IPS DF 4.7 (cell line): ENCODE results near the gene ACY1.

ENCODE experiments used
- DNase-seq: peaks from one replicate; pipeline ENCODE4 v3.0.0-alpha.2; 2013; ENCODE audit warnings: low spot score; ENCODE audit errors: extremely low read depth

ACY1 gene

DNA sequence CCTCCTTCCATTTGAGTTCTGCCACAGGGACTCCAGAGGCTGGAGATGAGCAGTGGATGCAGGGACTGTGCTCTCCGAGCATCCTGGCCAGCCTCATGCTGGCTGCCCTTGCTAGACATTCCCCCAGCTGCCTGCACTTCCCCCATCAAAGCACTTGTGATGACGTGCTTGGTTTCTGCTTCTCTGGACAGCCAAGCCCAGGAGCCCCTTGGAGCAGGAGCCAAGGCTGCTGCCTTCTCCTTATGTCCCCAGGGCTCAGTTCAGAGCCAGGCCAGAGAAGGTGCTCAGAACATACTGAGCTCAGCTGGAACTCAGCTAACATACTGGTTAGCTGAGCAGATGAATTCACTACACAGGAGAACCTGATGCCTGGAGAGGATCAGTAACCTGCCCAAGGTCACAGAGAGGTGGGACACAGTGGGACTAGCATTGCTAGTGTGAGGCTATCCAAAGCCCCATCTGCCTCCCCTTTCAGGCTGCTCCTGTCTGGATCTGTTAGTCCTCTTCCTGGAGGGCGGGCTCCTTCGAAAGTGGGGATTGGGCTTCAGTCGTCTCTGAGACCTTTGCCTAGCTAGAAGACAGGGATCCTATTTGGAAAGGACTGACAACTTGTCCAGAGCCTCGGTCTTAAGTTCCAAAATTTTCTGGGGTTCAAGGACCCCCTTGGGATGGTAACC, 20.3 kb upstream of the ACY1 start:
- DNase-seq, result no peak

DNA sequence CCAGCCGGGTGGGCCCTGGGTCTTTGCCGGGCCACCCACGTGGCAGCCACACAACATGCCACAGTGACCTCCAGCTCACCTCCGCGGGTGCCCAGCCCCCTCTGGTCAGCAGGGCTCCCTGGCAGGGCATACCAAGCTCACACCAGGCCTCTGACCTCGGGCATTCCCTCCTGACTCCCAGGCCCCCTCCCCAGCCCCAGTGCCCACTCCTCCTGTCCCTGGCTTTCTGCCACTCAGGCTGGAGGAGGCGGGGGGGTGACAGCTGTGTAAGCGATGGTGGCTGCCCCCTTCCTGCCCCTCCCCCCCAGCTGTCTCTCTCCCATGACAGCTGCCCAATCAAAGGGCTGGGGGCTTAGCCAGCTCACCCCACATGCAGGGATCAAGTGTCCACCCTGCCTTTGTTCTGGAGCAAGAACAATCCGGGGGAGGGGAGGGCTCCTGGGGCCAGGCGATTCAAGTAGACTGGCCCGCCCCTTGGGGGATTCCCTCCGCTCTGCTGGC, 19.3 kb upstream of the ACY1 start:
- no peak for DNase-seq

DNA sequence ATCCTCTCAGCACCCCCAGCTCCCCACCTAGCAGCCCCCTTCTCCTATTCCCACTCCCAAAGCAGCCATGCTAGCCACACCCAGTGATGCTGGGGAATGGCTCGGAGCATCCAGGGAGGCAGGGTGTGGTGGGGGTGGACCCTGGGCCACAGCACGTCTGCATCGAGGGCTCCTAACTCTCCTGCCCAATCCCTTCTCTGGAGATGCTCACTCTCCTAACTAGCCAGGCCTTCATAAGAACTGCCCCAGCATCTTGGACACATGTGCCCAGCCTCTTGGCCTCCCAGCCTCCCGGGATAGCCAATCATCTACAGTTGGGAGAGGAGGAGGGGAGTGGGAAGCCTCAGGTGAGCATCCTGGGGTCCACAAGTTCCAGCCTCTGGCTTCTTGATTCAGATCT, 18.8 kb upstream of the ACY1 start:
- DNase-seq, result no peak

DNA sequence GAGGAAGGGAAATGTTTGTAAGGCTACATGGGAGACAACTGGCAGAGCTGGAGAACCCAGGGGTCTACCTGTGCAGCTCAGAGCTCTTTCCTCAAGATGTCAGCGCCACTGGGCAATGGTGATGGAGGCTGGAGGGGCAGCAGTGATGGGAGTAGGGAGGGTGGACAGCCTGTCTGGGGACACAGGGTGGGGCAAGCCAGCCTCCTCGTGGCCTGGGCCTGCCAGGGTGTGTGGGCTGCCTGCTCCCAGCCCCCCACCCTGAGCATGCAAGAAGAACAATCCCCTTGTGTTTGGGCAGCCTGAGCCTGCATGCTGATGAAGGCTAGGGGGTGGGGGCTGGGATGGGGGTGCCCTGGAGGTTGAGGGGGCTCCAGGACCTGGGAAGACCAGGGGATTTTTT, 17.3 kb upstream of the ACY1 start:
- DNase-seq, result no peak

DNA sequence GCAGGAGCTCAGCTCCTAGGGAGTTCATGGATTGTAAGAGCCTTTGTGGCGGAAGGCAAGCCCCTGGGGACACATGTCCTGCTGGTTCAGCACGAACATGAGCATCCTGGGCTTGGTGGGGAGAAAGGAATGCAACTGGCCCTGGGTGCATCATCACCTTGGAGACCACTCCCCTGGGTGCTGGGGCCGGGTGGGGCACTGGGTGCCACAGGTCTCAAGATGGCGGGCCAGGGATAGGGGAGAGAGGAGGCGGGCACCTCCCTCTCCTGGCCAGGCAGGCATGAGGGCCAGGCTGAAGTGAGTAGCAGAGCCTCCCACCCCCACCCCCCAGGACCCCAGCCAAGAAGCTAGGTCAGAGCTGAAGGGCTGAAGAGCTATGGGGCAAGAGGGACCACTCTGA, 16.8 kb upstream of the ACY1 start:
- no peak for DNase-seq

DNA sequence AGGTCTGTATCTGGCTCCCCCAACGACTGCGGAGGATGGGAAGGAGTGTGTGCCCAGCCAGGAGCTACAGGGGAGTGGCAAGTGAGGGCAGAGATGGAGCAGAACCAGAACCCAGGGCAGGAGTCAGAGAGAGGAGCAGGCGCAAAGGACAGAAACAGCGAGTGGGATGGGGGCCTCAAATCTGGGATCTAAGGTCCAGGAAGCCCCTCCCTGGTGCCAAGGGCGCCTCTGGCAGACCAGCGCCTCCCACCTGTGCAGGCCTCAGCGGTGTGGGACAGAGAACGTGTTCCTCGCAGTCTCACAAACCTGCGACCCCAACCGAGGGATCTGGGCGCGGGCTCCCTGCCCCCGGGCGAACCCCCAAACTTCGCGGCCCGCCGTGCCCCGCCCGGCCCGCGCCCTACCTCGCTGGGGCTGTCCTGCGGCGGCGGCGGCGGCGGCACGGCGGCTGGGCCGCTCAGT, 16.4 kb upstream of the ACY1 start:
- DNase-seq, result no peak

DNA sequence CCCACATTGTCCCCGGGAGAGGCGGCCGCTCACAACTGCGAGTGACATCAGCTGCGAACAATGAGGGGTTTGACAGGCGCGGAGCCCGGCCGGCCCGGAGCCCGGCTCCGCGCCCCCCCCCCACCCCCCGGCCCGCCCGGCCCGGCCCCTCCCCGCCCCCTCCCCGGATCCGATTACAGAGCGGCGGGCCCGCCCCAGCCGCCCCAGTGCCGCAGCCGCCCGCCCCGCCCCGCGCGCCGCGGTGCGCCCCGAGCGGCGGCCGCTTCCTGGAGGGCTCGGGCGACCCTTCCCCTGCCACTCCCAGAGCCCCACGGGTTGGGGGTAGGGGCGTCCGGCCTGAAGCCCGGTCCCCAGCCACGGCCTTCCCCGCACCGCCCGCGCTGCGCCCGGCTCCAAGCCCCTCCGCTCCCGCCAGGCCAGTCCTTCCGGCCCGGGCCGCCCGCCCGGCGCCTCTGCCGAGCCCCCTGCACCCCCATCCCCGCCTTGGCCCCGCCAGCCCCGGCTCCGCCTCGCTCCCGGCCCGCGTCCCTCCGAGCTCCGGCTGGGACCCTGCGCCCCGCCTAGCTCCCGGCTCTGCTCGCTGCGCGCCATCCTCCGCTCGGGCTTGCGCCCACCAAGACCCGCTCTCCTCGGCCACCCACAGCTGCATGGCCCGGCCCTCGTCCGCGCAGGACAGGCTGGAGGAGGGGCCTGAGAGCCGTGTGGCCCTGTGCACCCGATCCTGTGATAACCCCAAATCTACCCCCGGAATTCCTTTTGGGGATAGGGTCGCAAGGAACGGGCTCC, 15.8 kb upstream of the ACY1 start, which contains the start of gene PCBP4:
TSS of gene PCBP4 (minus strand) at position 71 of the 786 bp plus-strand sequence. CDS start 6,214 bp downstream, outside the sequence.
- DNase-seq, result no peak

DNA sequence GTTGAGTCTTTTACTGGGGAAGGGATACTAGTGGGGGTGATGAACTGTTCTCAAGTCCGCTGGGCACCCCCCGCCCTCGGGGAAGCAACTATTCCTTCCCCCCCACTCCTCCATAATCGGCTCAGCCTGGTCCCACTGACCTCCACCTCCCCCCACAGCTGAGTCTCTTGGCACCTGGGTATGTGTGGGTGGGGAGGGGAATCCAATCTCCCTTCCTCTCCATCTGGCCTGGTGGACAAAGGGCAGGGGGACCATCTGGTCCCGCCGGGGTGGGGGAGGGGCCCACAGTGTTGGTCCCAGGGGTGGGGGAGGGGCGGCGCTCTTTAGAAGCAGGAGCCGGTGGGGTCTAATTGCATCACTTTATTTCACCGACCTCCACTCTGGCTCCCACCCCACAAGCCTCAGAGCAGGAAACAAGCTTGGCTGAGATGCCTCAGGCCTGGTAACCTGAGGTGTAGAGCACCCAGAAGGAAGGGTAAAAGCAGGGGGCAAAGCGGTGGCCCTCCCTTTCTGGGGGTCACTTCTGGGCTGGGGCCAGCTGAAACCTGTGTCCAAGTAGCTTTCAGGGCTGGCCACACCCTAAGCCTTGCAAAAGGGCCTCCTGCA, 15.1 kb upstream of the ACY1 start:
- no peak for DNase-seq

DNA sequence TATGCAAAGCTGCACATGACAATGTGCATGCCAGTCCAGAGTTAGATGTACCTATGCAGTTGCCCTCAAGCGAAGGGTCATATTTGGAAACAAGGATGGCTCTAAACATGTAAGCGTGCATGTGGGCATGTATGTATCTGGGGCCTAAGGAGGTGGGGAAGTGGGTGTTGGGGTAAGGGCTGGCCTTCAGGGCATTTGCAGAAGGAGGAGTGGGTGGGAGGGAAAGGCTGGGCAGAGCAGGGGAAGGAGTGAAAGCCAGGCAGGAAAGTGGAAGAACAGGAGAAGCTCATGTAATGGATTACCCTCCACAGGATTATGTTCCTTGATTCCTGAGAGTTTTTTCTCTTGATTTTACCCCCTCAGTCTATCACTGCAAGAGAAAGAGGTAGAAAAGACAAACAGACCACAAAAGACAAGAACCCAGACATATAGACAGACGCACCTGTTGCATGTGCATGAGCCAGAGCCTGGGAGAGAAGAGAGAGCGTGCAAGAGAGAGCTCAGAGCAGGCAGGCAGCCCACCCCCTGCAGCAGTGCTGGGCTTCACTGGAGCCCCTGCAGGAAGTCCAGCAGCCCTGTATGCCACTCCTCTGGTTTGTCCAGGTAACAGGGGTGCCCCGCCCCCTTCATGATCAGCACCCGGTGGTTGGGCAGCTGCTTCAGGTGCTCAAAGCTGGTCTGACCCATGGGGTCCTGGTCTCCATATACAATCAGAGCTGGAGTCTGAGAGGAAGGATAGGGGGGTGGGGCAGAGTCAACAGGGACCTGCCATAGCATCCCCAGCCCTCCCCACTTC, 14.3 kb upstream of the ACY1 start:
- no peak for DNase-seq

DNA sequence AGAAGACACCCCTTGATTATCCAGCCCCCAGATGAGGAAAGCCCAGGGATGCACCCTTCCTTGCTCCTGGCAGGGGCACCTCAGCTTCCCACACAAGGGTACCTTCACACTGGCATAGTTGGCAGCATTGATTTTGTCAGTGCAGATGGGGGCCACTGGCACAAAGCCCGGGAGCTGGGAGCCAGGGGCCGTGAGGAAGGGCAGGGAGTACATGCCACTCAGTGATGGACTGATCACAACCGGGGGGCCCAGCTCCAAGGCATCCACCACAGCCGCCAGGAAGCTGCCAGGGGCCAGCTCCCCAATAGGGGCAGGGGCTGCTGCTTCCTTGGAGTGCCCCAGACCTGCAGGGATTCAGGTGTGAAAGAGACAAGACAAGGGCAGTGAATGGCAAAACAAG, 13.5 kb upstream of the ACY1 start:
- DNase-seq, result no peak

DNA sequence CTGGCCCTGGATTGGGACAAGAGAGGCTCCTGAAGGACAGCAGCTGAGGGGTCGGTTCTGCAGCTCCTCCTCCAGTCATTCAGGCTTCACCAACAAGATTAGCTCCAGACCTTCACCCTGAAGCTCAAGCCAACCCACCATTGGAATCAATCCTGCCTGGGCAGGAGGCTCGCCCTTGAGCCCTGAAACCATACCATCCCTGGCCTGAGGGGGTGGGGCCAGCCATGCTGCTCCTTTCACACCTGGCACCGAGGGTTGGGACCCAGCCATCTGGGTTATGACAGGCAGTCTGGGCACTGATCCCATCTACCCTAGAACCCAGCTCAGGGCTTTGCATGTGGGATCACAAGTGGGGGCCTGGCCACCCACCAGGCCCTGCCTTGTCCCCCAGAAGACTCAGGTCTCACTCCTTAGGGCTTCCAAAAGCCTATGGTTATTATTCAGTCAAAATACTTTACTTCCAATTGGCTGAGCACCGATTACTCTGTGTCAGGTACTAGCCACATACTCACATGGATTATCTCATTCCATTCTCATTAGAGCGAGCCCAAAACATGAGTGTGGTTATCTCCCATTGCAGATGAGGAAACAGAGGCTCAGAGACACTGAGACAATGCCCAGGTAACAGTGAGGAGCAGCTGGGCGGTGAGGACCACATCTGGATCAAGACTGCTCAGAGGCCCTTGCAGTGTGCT, 12.6 kb upstream of the ACY1 start:
- no peak for DNase-seq

DNA sequence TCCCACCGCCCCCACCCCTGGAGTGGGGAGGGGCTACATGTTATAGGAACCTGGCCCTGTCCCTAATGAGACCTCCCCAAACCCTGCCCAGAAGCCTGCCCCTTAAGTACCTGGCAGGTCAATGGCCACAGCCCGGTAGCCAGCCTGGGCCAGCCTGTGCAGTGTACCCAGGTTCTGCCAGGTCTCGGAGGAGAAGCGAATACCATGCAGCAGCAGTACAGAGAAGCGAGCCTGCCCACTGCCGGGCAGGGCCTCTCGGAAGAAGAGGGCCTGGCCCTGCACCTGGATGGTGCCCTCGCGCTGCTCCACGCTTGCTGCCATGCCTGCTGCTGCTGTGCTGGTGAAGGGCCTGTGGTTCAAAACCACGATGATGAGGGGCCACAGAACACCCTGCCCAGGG, 12.0 kb upstream of the ACY1 start:
- DNase-seq, result no peak

DNA sequence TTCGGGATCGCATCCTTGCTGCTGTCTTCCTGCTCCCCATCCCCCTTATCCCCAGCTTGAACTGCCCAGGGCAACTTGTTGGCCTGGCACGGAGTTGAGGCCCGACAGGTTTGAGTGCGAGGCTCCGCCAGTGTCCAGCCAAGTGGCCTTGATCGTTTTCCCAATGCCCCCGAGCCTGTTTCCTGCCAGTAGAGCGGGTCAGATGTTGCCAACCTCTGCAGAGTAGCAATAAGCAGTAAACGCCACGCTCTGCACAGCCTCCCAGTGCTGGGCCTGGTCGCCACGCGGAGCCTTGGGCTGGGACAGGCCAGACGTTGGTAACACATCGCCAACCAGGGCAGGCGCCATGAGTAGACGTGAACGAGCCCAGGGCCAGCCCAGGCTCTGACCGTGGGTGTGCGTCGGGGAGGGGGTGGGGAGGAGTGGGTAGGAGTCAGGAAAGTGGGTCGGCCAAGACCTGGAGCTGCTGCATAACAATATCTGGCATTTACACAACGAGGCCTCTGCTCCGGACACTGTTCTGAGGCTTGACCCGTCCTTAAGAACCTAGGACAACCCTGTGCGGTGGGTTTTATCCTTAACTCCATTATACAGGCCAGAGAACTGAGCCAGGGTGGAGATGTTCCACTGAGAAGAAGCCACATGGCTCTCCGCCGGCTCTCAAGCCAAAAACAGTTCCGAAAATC, 8.9 kb upstream of the ACY1 start:
- DNase-seq, result no peak

DNA sequence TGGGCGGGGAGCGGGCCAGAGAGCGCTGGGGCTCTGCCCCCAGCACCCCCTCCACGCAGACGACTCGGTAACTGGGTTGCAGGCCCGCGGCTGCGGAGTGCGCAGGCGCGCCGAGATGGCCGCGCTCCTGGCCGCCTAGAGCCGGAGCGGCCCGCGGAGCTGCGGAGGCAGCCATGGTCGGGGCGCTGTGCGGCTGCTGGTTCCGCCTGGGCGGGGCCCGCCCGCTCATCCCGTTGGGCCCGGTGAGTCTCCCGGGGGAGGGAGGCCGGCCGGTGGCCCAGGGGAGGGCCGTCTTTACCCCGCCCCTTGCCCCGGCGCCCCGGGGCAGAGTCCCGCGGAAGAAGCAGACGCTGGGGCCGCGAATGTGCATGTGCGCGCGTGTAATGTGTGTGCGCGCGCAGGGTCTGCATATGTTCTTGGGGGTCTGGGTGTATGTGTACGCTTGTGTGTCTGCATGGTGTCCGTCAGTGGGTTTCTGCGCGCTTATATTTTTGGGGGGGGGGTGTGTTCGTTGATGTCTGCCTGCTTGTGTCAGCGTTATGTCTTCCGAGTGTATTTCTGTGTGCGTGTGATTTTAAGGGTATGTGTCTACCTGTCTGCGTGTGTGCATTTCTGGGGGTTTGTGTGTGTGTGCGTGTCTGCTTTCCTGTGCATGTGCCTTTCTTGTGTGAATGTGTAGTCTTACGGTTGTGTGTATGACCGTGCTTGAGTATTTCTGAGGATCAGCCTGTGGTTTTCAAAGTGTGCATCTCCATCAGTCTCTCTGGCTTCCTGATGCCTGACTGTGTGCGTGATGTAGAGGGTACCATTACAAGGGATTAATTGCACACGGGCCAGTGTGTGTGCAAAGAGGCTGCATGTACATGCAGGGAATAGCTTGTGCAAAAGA, 8.1 kb upstream of the ACY1 start, which contains the start of gene ABHD14A:
TSS of gene ABHD14A (plus strand) at position 102 of the 889 bp plus-strand sequence. CDS start at position 174, 72 bp downstream.
- no peak for DNase-seq

DNA sequence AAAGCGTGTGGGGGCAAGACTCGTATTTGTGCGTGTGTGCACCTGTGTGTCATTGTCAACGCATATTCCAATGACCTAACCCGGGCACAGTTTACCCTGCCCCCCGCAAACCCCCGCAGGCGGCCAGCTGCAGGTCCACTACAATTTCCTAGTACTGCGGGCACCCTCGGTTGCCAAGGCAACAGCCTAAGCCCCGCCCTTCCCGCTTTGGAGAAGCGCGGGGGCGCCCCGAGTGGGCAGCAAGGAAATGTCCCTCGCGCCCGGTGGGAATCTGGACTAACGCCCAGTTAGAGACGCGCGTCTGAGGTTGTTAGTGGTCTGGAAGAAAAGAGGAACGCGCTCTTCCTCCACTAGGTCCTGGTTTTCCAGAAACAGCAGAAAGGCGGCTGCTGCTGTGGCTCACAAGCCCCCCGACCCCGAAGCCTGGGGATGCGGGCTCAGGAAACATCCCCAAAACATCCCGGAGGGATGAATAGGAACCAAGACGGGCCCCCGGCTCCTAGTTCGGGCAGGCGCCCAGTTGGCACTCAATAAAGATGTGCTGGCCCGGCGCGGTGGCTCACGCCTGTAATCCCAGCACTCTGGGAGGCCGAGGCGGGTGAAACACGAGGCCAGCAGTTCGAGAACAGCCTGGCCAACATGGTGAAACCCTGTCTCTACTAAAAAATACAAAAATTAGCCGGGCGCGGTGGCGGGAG, 7.3 kb upstream of the ACY1 start:
- no peak for DNase-seq

DNA sequence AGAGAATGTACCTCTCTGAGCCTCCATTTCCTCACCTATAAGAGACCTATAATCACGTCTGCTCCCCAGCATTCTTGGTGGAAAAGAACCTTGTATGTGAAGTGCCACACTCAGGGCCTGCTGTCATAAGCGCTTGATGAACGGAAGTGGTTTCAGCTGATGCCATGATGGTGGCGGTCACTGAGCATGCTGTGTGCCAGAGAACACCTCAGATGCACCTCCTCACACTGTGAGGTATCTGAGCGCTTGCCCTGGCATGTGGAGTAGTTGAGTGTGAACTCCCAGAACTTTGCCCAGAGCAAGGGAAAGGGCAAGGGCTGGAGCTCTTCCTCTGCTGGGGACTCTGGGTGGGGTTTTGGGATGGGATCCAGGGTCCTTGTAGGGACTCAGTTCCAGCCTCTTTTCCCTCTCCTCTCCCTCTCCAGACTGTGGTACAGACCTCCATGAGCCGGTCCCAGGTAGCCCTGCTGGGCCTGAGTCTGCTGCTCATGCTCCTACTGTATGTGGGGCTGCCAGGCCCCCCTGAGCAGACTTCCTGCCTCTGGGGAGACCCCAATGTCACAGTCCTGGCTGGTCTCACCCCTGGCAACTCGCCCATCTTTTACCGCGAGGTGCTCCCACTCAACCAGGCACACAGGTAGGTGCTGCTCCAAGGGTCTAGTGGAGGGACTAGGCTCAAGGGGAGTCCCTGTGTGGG, 5.7 kb upstream of the ACY1 start:
- DNase-seq, result no peak

DNA sequence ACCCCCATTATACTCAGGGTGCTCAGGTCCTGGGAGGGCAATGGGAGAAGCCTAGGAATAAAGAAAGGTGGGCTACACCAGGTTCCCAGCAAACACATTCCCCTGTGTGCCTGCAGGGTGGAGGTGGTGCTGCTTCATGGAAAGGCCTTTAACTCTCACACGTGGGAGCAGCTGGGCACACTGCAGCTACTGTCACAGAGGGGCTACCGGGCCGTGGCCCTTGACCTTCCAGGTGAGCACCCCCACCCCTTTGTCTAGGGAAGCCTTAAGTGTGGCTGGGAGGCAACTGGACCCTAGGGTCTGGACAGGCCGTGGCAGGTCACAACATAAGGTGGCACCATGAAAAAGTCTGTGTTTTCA, 5.2 kb upstream of the ACY1 start:
- no peak for DNase-seq

DNA sequence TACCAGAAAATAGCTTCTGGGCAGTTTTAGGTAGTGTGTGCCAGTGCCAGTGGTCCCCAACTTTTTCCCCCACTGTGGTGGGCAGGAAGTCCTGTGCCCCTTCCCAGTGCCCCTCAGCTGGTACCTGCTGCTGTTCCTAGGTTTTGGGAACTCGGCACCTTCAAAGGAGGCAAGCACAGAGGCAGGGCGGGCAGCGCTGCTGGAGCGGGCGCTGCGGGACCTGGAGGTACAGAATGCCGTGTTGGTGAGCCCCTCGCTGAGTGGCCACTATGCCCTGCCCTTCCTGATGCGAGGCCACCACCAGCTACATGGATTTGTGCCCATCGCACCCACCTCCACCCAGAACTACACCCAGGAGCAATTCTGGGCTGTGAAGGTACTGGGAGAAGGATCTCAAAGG, 3.1 kb upstream of the ACY1 start:
- no peak for DNase-seq
